GM21737 (cell line): ENCODE results near the gene SEC14L6.
"Not testable (repeated sequence)": the region's sequence is repeated elsewhere in the genome, so short reads cannot be mapped to it uniquely, and the experiment has no call there.

ENCODE experiments used
- ATAC-seq: cut with Tn5 transposase; IDR thresholded peaks from one replicate; pipeline ENCODE4 v1.9.1; 2021; ENCODE audit warnings: mild to moderate bottlenecking, moderate library complexity; ENCODE audit not compliant: unreplicated experiment

SEC14L6 gene

GRCh38 chr22:30546616-30547015, at the start of gene SEC14L6:
SEC14L6 (minus strand) TSS chr22:30546741; CDS start chr22:30546682, 59 bp downstream.
- no peak for ATAC-seq

GRCh38 chr22:30596199-30596598, 49.7 kb upstream of the SEC14L6 start:
- ATAC-seq: no peak

- not testable (repeated sequence) for ATAC-seq
Measured at GRCh38 chr22:30592360-30592713, 45.8 kb upstream of the SEC14L6 start.

GRCh38 chr22:30591588-30592359, 45.2 kb upstream of the SEC14L6 start, which contains the start of gene PES1:
PES1 (minus strand) TSS chr22:30591910; CDS start chr22:30591833, 77 bp downstream.
- ATAC-seq: peak; percentile 95

- ATAC-seq: no peak
Measured at GRCh38 chr22:30591191-30591587, 44.6 kb upstream of the SEC14L6 start.

DNA sequence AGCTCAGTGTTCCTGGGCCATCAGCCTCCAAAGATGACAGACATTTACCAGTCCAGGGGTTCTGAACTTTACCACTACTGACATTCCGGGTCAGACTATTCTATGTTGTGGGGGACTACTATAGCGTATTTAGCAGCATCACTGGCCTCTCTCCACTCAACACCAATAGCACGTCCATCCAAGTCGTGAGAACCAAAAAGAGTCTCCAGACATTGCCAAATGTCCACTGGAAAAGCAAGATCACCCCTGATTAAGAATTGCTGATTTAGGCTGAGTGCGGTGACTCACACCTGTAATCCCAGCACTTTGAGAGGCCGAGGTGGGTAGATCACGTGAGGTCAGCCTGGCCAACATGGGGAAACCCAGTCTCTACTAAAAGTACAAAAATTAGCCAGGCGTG, 39.9 kb upstream of the SEC14L6 start:
- ATAC-seq: no peak

GRCh38 chr22:30584441-30584840, 37.9 kb upstream of the SEC14L6 start:
- ATAC-seq: no peak

DNA sequence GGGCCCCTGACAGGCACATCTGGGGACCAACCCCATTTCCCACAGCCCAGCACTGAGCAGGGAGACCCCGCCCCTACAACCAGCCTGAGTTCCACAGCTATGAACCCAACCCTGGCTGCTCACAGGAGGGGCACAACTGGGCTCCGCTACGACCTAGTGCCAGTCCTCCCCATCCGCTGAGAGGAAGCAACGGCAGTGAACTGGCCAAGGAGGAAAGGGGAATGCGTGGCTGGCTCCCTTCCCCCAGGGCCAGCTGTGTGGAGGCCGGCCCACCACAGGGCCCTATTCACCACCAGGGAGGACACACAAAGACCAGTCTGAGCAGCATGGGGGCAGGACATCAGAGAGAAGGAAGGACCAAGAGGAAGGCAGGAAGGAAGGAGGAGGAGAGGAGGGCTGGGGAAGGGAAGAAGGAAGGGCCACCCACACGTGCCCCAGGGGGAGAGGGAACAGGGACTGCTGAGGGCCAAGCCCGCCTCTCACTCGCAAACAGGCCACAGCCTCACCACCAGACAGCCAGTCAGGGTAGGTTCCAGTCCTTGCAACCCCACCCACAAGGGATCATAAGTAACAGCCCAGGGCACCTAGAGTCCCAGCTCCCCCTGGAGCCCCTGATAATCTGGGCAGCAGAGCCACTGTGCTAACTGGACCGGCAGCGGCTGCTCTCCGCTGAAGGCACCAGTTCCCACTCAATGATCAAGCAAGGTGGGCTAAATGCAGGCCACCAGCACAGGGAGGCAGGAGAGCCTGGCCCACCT, 36.4 kb upstream of the SEC14L6 start:
- no peak for ATAC-seq

GRCh38 chr22:30582051-30582450, 35.5 kb upstream of the SEC14L6 start:
- ATAC-seq: no peak

DNA sequence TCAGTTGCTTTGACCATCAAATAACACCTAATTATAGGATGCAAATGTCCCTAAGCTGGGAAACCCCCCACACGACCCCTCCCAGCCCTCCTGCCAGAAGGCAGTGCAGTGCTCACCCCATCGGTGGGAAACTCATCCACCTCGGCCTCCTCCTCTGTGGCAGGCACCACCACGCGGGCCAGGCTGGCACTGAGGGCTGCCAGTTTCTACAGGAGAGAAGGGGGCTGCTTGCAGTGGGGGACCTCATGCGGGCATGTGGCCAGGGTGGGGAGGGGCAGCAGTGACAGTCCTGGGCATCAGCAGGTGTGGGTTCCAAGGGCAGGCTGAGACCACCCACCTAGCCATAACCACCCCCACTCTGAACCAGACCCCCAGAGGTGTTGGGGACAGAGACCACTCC, 34.4 kb upstream of the SEC14L6 start:
- ATAC-seq: no peak

GRCh38 chr22:30578481-30578880, 31.9 kb upstream of the SEC14L6 start:
- ATAC-seq: no peak

- ATAC-seq: no peak
Measured at GRCh38 chr22:30575859-30576258, 29.3 kb upstream of the SEC14L6 start.

DNA sequence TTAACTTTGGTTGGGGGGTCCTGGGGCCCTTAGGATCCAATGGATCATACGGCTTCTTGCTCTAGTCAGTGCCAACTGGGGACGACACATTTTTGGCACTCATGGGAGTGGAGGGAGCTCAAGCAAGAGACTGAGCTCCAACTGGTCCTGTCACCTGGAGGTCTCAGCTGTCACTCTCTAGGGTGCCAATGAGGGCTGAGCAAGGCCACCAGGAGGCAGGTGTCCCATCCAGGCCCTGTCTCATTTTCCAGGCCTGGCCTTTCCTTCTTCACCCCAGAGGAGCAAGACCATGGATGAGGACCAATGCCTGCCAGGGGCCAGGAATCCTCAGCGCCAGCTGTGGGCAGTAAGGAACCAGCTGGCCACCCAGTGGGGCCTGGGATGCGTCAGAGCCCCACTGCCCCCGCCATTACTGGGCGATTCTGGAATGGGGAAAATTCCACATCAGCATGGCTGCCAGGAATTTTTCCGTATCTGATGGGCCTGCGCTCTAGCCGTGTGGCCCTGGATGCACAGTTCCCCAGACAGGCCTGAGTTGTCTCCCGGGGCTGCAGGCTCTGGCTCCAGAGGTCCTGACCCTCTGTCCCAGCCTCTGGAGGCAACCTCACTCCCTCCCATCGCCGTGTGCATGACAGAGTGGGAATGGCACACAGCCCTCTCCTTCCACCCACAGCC, 28.6 kb upstream of the SEC14L6 start:
- no peak for ATAC-seq

DNA sequence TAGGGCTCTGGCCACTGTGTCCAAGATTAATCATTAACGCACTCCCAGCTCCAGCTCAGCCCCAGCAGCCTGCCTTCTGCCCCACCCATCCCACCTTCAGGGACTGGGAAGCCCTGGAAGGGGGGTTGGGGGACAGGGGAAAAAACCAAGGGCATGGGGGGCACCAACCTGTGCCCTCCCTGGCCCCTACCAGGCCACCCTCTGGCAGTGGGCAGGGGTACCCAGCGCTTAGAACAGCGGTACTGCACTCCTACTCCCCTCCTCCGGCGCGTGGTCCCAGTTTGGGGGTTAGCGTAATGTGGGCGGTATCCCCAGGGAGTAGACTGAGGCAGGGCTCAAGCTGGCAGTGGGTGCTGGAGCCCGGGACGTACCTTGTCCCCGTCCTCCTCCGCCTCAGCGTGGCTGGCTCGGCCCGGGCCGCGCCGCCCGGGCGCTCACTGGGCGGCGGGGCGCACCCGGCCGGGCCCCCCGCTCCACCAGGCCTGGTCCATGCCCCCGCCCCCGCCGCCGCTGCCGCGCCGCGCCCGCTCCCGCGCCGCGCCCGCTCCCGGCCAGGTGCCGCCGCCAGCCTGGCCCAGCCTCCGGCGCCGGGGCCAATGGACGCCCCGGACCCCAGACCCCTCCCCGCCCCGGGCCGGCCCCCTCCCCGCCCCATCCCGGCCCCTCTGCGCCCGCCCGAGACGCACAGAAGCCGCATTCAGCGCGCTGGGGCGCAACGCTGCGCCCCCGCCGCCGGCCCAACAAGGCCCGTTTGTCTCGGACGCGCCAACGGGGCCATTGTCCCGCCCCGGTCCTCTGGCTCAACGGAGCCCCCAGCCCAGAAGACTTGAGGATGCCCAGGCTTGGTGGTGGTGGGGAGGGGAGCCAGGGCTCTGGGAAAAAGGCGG, 27.8 kb upstream of the SEC14L6 start, which contains the start of gene GAL3ST1:
Gene GAL3ST1, minus strand, starts transcription at position 571 of the 887 bp plus-strand sequence. CDS start 17,273 bp downstream, outside the sequence.
- ATAC-seq: no peak

- ATAC-seq: no peak
Measured at GRCh38 chr22:30573594-30574094, 27.1 kb upstream of the SEC14L6 start.

DNA sequence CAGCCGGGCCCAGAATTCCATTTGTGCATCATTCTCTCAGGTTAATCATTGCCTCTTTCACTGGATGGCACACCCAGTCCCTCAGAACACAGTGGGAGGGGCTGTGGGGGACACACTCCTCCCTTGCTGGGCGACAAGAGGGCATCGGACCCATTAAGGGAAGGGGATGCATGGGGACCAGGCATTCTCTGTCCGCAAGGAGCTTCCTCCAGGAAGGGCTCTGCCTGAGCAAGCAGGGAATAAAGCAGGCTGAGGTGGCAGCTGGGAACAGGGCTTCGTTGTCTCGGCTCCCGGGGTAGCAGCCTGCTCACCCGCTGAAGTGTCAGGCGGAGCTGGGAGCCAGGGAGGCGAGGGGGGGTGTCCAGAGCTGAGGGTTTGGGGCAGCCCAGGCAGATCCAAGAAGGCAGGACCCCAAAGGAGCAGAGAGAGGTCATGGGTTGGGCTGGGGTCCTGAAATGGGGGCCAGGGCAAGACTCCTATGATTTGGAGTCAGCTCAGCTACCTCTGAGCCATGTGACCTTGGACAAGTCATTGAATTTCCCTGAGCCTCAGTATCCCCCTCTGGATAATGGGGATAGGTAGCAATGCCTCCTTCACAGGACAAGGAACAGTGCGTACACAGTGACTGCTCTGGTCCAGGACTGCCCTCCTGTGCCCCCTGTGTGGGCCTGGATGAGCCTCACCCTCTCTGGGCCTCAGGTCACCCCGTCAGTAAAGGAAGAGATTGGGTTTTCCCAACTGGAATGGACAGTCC, 26.5 kb upstream of the SEC14L6 start:
- ATAC-seq: no peak

- no peak for ATAC-seq
Measured at GRCh38 chr22:30572210-30572609, 25.7 kb upstream of the SEC14L6 start.

- ATAC-seq: no peak
Measured at GRCh38 chr22:30569674-30570202, 23.2 kb upstream of the SEC14L6 start.

DNA sequence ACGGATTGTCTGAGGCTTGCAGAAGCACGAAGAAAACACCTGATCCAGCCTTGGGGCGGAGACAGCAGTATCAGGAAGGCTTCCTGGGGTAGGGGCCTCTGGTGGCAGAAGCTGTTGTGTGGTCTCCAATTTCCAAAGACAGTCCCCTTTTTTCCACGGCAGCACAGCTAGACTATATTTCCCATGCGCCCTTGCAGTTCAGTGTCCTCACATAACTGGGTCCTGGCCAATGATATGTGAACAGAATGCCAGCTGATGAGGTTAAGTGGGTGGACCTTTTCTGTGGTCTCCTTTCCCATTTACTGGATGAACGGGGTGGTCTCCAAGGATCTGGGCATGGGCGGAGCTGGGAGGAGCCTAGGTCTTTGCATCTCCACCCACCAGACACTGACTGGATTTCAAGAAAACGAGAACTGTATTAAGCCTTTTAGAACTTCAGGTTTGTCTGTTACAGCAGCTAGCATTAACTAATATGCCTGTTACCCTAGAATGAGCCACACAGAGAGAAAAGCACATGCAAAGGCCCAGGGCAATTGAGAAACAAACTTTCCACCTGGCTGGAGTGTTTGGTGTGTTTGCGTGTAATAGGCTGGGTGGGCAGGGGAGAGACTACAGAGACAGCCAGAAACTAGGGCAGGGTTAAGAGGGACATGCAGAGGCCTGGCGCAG, 21.7 kb upstream of the SEC14L6 start:
- no peak for ATAC-seq
